Stimulated activated naive CD4-positive, alpha-beta T cell treated with Interleukin-2 at 50 U/mL for 16 hours (primary cell): Measurements from ENCODE around the gene SYT9.

Experiments used
- DNase-seq: peaks from one replicate; lab custom pipeline; 2025; lab: John Stamatoyannopoulos, UW

The SYT9 gene, protein sequence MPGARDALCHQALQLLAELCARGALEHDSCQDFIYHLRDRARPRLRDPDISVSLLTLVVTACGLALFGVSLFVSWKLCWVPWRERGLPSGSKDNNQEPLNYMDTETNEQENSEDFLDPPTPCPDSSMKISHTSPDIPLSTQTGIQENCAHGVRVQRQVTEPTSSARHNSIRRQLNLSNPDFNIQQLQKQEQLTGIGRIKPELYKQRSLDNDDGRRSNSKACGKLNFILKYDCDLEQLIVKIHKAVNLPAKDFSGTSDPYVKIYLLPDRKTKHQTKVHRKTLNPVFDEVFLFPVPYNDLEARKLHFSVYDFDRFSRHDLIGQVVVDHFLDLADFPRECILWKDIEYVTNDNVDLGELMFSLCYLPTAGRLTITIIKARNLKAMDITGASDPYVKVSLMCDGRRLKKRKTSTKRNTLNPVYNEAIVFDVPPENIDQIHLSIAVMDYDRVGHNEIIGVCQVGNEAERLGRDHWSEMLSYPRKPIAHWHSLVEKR

DNA sequence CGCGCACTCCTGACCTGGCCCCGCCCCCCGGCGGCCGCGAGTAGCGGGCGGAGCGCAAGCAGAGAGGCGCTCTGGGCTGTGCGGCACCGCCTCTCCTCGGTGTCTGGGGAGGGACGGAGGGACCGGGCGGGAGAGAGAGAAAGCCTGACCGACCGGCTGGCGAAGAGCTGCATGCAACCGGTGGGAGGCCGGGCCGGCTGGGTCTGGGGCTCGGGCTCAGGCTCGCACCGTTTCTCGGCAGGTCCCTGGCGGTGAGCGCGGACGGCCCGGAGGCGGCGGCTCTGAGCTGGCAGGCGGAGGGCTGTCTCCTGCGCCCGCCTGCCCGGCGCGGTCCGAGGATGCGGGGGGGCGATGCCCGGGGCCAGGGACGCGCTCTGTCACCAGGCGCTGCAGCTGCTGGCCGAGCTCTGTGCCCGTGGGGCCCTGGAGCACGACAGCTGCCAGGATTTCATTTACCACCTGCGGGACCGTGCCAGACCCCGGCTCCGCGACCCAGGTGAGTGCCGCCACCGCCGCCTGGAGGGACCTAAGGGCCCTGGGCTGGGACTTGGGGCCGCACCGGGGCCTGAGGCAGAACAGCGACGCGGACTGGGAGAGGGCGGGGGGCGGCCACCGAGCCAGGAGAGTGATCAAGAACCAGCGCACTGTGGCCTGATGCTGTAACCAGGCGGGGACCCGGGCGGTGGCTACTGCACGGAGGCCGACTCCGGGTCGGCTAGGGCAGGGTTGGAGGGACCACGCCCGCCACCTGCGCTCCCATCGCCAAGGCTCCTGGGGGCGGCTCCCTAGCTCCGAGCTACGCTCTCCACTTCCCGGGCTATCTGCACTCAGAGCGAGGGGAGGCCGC, at the start of gene SYT9:
Gene SYT9 (plus strand): TSS at position 69 of the 847 bp plus-strand sequence. CDS start 283 bp downstream, at position 352.
- DNase-seq = no peak

DNA sequence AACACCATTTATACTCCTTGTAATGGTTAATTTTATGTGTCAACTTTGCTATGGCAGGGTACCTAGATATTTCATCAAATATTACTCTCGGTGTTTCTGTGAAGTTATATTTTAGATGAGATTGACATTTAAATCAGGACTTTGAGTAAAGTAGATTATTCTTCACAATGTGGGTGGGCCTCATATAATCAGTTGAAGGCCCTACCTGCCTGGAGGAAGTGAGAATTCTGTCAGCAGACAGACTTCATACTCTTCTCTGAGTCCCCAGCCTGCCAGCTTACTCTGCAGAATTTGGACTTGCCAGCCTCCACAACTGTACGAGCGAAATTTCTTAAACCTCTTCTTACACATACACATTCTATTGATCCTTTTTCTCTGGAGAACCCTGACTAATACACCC, 49.3 kb upstream of the SYT9 start:
- no peak for DNase-seq

DNA sequence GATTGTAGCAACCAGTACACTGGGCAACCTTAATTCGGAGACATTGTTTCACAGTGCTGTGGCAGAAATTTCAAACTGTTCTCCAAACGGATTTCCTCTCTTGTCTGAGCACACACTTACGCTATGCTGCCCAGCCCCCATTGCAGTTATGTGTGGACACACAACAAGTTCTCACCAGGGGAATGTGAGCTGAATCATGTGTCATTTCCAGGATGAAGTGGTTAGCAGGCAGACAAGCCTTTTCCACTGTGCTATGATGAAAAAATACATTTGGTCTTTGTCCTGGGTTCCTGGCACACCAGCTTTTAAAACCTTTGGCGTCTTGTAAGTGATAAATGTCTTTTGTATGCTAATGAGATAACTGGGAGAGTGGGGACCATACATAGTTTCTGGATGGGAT, 46.9 kb upstream of the SYT9 start:
- no peak for DNase-seq

DNA sequence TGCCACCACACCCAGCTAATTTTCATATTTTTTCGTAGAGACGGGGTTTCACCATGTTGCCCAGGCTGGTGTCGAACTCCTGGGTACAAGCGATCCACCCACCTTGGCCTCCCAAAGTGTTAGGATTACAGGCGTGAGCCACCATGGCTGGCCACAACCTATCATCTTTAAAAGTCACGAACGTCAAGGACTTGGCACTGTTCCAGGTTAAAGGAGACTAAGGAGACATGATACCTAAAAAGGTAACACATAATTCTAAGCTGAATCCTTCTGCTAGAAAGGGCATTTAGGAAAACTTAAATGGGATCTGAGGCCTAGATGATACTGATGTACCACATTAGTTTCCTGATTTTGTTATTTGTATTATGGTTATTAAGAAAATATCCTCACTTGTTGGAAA, 43.3 kb upstream of the SYT9 start:
- no peak for DNase-seq

DNA sequence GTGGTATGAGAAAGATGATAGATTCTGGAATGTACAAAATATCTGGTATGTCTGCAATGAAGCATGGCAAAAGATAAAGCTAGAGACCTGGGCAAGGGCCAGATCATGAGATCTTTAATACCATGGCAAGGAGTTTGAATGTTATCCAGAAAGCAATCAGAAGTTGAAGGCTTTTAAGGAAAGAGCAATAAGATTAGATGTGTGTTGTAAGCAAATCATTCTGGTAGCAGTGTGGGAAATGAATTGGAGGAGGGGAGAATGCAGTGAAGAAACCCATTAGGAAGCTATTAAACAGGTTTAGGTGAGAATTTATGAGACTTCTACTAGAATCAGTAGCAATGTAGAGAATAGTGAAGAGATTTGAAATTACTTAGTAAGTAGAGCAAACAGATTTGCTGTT, 32.2 kb upstream of the SYT9 start:
- DNase-seq = no peak

DNA sequence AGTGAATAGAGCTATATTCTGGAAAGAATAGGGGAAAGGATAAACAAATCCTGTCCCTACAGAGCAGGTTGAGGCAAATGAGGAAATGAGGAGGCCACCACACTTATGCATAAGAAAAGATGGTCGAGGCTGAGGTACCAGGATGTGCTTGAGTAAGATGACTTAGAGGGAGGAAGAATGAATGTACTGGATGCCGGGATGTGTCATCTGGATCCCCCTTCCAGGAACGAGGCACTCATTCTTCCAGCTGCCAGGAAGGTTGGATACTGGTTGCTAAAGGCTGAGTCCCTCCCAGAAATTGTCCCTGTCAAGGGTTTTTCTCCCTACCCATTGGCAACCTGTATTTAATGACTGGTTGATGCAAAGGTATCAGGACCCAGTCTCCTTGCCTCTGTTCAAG, 31.1 kb upstream of the SYT9 start:
- no peak for DNase-seq

DNA sequence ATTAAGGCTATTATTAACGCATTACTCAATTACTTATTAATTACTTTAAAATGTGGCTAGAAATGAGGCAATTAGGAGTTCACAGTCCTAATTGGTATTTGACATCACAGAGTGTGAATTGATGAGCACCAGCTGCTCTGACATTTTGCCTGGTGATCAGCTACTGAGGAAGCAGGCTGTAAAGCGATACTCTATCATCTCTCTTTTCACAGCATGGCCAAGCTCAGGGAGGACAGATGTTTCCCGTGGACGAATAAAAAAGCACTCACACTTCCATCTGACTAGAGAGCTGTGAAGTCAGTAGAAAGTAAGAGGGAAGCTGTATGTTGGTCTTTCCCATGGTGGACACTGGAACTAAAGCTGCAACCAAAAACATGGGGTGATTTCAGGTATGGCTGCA, 29.1 kb upstream of the SYT9 start:
- no peak for DNase-seq

DNA sequence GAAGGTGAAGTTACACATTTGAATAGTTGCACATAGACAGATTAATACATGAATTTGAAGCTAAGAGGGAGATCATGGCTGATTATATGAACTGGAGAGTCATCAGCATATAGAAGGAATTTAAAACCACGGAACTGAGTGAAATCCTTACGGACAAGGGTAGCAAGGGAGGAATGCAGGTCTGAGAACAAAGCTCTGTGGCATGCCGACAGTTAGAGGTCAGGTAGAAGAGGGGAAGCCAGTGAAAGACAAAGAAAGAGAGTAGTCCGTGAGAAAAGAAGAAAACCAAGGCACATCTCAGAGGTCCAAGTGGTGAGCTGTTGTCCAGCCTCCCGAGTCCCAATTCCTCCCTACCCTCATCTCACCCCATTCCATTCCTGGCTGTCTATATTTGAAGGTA, 11.8 kb upstream of the SYT9 start:
- DNase-seq = no peak

DNA sequence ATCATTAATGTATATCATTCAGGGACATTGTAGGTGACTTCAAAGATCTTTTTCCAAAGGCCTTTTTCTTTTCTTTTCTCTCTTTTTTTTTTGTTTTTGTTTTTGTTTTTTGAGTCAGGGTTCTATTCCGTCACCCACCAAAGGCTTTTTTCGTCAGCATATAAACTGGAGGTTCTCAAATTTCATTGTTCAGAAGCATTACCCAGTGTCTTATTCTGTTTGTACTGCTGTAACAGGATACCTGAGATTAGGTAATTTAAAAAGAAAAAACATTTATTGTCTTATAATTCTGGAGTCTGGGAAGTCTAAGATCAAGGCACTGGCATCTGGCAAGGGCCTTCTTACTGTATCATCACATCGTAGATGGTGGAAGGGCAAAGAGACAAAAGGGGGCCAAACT, 6.4 kb upstream of the SYT9 start:
- no peak for DNase-seq

DNA sequence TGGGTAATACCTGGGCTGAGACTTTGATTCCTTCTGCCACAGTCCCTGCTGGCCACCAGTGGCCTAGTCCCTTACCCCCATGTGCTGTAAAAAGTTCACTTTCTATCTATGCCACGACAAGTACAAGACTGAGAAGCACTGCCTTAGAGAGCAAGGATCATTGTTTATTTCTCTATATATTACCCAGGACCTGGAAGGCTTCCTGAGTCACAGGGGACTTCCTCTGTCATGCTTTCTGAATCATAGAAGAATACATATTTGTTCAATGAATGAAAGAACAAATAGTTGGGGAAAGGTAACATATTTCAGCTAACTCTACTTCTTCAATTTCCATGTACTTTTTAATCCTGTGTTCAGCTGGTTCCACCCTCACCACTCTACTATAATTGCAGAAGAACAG, 5.5 kb upstream of the SYT9 start:
- no peak for DNase-seq

DNA sequence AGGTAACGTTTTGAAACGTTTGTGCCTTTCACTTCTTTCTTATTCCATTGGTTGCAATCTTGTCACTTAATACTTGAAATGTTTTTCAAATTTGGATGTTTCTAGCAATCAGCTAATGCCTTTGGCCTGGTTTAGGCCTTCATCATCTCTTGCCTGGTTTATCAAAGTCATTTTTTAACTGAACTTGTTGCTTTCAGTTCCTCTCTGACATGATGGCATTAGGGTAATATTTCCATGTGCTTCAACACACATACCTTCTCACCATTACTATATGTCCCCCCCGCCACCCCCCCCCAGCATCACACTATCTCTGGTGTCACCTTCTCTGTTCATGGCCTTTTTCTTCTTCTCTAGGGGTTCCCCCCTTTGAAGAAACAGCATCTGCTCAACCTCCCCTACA, 1.5 kb upstream of the SYT9 start:
- DNase-seq = no peak

DNA sequence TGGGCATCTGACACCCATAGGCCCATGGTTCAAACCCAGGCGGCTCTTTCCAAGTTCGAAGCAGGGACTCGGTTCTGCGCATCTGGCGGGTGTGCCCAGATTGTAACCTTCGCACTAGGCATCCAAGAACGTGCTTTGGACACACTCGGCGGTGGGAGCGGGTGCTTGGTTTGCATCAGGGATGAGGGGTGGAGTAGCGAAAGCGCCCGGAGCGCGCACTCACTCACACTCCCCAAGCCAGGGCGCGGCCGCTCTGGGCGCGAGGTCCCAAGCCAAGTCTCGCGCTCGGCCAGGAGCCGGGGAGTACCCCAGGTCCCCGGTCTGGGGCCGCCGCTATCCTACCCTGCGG, 243 bp upstream of the SYT9 start:
- no peak for DNase-seq

DNA sequence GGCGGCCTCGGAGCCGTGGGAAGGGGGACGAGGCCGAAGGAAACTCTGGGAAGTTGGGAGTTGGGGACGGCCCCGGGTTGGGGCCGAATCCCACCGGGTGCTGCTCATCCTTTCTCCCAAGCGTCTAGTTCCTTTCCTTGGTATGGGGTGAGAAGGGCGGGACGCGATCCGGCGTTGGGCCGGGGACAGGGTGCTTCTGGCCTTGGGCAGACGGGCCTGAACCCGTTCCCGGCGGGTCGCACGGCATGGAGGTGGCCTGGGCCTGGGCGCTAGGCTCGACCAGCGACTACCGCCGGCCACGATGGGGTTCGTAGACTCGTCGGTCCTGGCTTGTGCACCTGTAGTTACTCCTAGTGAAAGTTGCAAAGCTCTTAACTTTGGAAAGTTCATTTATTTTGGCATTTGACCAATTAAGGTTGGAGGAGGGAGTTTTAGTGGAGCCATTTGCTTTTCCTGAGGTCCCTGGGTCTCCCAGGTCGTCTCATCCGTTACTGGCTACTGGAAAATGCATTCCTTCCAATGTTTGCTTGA, 1.0 kb downstream of the SYT9 start:
- DNase-seq = no peak

DNA sequence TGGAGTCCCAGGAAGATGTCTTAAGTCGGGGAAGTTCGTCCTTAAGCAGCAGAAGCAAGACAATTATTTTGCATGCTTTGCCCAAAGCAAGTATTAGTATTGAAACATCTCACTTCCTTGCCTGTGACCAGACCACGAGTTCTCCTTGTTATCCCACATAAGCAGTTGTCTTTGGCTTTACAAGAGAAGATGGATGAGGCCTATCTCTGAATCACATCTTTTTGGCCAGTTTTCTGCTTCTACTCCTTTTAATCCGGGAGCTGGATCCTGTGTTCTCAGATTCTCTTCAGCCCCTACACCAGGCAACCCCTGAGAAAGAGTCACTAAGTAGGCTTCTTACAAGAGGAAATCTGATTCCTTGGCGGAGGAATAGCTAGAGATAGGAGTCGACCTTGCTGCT, 2.1 kb downstream of the SYT9 start:
- DNase-seq = no peak

DNA sequence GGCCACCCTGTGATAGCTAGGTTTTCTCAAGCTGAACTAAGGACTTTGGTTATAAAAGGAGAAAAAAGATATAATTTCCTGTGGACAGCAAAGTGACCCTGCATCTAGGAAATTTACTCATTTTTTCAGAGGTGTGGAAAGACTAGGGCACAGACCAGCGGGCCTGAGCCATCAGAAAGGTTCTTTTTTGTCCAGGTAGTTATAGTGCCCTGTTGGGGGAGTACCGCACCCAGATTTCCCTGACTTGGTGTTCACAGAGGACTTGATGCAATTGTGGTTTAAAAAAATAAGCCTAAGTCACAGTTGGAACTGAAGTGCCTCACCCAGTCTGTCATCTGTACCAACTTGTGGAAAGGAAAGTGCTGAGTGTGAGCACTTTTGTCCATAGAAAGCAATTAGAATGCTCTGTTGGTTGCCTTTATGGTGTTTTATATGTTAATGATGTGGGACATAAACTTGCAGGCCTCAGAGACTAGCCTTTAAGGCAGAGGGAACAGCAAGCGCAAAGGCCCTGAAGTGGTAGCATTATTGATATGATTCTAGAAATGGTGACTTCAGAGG, 3.1 kb downstream of the SYT9 start:
- no peak for DNase-seq

DNA sequence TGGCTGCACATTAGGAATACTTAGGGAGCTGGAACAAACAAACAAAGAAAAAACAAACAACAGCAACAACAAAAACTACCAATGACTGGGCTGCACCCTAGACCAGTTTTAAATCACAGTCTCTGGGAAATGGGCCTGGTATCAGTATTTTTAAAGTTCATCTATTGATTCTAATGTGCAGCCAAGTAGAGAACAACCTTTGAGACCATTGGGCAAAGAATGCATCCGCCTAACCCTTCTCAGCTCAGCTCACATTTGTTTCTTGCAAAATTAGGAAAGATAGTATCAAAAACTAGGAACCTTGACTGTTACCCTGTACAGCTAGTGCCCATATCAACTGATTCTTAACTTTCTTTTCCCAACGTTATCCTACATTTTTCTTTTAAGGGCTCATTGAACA, 5.2 kb downstream of the SYT9 start:
- no peak for DNase-seq

DNA sequence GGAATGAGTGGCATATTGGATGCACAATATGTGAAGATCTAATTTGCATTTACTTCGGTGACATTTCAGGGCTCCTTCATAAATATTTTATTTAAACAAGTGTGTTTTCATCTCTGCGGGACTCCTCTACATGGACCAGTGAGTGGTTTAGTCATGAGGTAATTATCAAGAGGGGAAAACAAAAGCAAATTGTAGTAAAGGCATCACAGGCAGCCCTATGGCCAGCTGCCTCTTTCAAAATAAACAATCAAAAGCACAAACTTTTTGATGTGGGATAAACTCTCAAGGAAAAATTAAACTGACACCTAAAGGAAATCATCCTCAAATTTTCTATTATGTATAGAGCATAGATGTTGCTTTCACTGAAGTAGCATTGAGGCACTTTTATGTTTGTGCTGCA, 6.0 kb downstream of the SYT9 start:
- no peak for DNase-seq

DNA sequence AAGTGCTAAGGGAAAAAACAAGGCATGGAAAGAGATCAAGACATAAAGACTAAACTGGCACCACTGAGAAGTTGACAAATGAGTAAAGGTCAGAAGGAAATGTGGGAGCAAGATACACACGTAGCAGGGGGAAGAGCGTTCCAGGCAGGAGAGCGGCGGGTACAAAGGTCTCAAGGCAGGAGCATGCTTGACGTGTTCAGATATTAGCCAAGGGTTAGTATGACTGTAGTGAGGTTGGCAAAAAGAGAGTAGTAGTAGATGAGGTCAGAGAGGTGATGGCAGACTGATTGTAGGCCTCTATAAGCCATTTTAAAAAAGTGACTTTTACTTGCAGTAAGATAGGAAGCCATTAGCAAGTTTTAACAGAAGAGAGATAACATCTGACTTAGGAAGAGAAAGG, 9.9 kb downstream of the SYT9 start:
- DNase-seq = no peak

DNA sequence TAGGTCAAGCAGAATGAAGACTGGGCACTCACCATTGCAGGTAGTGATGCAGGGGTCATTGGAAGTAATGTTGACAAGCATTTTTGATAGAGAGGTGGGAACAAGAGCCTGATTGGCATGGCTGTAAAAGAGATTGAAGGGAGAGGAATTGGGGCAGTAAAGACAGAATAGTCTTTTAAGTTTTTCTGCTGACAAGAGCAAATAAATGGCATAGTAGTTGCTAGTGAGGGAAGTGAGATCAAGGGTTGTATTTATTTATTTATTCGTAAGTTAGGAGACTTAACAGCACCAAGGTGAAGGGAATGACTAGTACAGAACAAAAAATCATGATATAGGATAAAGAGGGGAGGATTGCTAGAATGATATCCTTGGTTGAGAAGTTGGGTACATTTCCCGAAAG, 11.0 kb downstream of the SYT9 start:
- no peak for DNase-seq

DNA sequence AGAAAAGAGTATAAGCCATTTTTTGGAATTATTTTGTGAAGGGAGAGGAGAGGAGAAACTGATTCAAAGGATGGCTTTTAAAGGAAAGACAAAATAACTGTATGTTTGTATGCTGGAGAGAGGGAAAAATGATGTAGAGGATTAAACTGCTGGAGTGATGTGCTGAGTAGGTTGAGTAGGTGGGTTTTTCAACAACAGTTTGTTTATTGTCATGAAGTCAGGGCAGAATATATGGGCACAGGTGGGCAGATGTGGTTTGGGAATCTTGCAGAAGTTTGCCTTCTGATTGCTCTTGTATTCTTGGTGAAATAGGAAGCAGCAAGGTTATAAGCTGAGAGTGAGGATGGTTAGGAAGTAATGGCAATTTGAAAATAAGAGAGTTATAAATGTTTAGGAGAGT, 12.1 kb downstream of the SYT9 start:
- DNase-seq = no peak

DNA sequence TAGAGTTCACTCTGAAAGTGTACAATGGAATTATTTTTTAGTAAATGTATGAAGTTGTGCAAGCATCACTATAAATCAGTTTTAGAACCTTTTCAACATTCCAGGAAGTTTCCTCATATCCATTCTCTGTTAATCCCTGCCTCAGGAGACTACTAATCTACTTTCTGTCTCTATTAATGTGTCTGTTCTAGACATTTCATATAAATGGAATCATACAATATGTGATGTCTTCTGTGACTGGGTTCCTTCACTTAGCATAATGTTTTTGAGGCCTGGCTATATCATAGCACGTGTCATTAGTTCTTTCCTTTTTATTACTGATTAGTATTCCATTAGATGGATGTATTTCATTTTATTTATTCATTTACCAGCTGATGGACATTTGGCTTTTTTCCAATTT, 17.1 kb downstream of the SYT9 start:
- DNase-seq = no peak

DNA sequence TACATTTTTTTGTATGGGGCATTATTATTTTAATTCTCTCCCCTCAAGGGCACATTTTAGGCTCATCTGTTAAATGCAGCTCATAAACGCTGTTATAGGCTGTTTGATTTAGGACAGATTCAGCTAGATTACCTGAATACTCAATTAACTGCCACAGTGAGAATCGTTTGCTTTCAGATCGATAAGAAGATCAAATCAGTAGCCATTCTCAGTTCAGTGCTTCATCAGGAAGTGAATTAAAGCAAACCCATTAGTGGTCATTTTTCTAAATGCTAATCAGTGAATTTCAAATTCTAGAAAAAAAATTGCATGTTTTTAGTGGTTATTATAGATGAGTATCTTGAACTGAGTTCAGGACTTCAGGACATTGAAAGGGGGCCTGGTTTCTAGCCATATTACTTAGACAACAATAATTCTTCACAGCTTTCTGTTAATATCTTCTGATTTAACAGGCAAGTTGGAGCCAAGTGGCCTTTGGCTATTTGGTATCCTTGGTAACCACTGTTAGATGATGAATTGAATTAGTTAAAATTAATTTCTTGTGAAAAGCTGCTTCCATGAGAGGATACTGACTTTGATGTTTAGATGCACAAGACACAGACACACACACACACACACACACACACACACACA, 18.6 kb downstream of the SYT9 start:
- no peak for DNase-seq
